H1 (cell line): ENCODE results near the gene CTNNBL1. TPM values are rescaled to one million over a fixed set of nuclear protein-coding genes. Genes with fewer than 3 reads are reported as not detected.

ENCODE experiments used
- CTCF ChIA-PET: fragments of 300-600 bp; sonication (Branson Sonifier 250); formaldehyde crosslinking; loops from one replicate; lab custom pipeline; 2021; ENCODE audit not compliant: partially characterized antibody; lab: Charles Lee
- POLR2A ChIA-PET: fragments of 300-600 bp; sonication (Branson Sonifier 250); formaldehyde crosslinking; loops from one replicate; lab custom pipeline; 2021; ENCODE audit warnings: inconsistent platforms; ENCODE audit not compliant: partially characterized antibody; lab: Charles Lee
- DNase-seq, 2 experiments: peaks; one replicate each; pipeline versions ENCODE4 v3.0.0 to v3.0.0-alpha.2; 2010 to 2022; ENCODE audit warnings: low spot score in 2 of 2, low read depth in 1 of 2, mixed read lengths in 1 of 2
- FAIRE-seq: peaks from 2 replicates; lab custom pipeline; 2011; peaks lifted over from hg19 to GRCh38; lab: Jason Lieb, UNC
- H2AFZ ChIP-seq: 2 replicates; pipeline ENCODE4 v1.8.1; 2012; ENCODE audit warnings: low read length, inconsistent platforms
- H2AK5ac ChIP-seq: 2 replicates; pipeline ENCODE4 v1.6.1; 2013; ENCODE audit warnings: low read depth, low read length
- H2BK120ac ChIP-seq: replicated peaks from 2 replicates; pipeline ENCODE3; 2013; ENCODE audit warnings: low read depth, low read length, inconsistent platforms
- H2BK12ac ChIP-seq: 2 replicates; pipeline ENCODE4 v1.6.1; 2013; ENCODE audit warnings: low read depth, low read length
- H2BK15ac ChIP-seq: 2 replicates; pipeline ENCODE4 v1.6.1; 2013; ENCODE audit warnings: low read length
- H2BK20ac ChIP-seq: 2 replicates; pipeline ENCODE4 v1.6.1; 2013; ENCODE audit warnings: low read length
- H2BK5ac ChIP-seq: 2 replicates; pipeline ENCODE4 v1.6.1; 2013; ENCODE audit warnings: low read depth, low read length
- H3K14ac ChIP-seq: 2 replicates; pipeline ENCODE4 v1.6.1; 2013; ENCODE audit warnings: inconsistent platforms; ENCODE audit not compliant: insufficient read length
- H3K18ac ChIP-seq: 2 replicates; pipeline ENCODE4 v1.6.1; 2013; ENCODE audit warnings: low read length; ENCODE audit errors: extremely low read depth
- H3K23ac ChIP-seq: 2 replicates; pipeline ENCODE4 v1.6.1; 2013; ENCODE audit warnings: inconsistent platforms; ENCODE audit not compliant: insufficient read length
- H3K23me2 ChIP-seq: 2 replicates; pipeline ENCODE4 v1.6.1; 2013; ENCODE audit warnings: low read depth, low read length
- H3K27ac ChIP-seq: 2 replicates; pipeline ENCODE4 v1.6.1; 2011; ENCODE audit warnings: low read depth, low read length, inconsistent platforms
- H3K27me3 ChIP-seq, 4 experiments: replicated peaks in 1 of 4; 1 replicate in 1 of 4; 2 replicates in 3 of 4; pipeline versions ENCODE4 v1.6.1 to v1.8.1; 2011 to 2013; ENCODE audit warnings: low read length in 3 of 4, mild to moderate bottlenecking in 3 of 4, inconsistent platforms in 2 of 4, mixed read lengths in 2 of 4, moderate library complexity in 1 of 4; ENCODE audit not compliant: control insufficient read depth in 3 of 4, insufficient read depth in 3 of 4; ENCODE audit errors: extremely low read depth in 1 of 4
- H3K36me3 ChIP-seq, 4 experiments: 2 replicates each; pipeline versions ENCODE4 v1.6.1 to v1.8.1; 2011 to 2013; ENCODE audit warnings: mild to moderate bottlenecking in 4 of 4, low read length in 3 of 4, moderate library complexity in 2 of 4, control low read depth in 1 of 4, inconsistent platforms in 1 of 4; ENCODE audit not compliant: insufficient read depth in 4 of 4, control insufficient read depth in 2 of 4
- H3K4ac ChIP-seq: replicated peaks from 2 replicates; pipeline ENCODE3; 2013; ENCODE audit warnings: low read length, low read depth, mixed read lengths, inconsistent platforms; ENCODE audit not compliant: insufficient read length
- H3K4me1 ChIP-seq, 4 experiments: replicated peaks in 1 of 4; 1 replicate in 1 of 4; 2 replicates in 3 of 4; pipeline versions ENCODE4 v1.6.1 to v1.8.1; 2011 to 2013; ENCODE audit warnings: low read length in 3 of 4, inconsistent platforms in 2 of 4, mixed read lengths in 1 of 4; ENCODE audit not compliant: insufficient read depth in 4 of 4, control insufficient read depth in 3 of 4
- H3K4me2 ChIP-seq, 2 experiments: 2 replicates each; pipeline versions ENCODE4 v1.6.1 to v1.8.1; 2011 to 2013; ENCODE audit warnings: low read depth in 2 of 2, low read length in 2 of 2, control low read depth in 1 of 2, inconsistent platforms in 1 of 2, mild to moderate bottlenecking in 1 of 2; ENCODE audit not compliant: insufficient read depth in 1 of 2
- H3K4me3 ChIP-seq, 4 experiments: fragments of 200-600, 300-600 bp in 1 of 4; sonication (generic), shearing (Covaris generic), sonication (Bioruptor Twin) in 1 of 4; 2 replicates each; pipeline versions ENCODE4 v1.5.1 to v1.8.1; 2011 to 2016; ENCODE audit warnings: low read length in 4 of 4, low read depth in 3 of 4, control low read depth in 2 of 4, inconsistent platforms in 2 of 4, mild to moderate bottlenecking in 2 of 4, mixed read lengths in 1 of 4, moderate library complexity in 1 of 4; ENCODE audit not compliant: insufficient read depth in 2 of 4; ENCODE audit errors: extremely low read depth in 1 of 4
- H3K56ac ChIP-seq: replicated peaks from 2 replicates; pipeline ENCODE3; 2013; ENCODE audit warnings: low read depth, mild to moderate bottlenecking, mixed read lengths, low read length, inconsistent platforms; ENCODE audit not compliant: insufficient read length
- H3K79me1 ChIP-seq: 2 replicates; pipeline ENCODE4 v1.6.1; 2013; ENCODE audit warnings: low read depth, low read length, control low read depth
- H3K79me2 ChIP-seq, 2 experiments: 2 replicates each; pipeline versions ENCODE4 v1.6.1 to v1.8.1; 2012 to 2013; ENCODE audit warnings: low read length in 2 of 2, mild to moderate bottlenecking in 2 of 2, inconsistent platforms in 1 of 2; ENCODE audit not compliant: insufficient read depth in 2 of 2, control insufficient read depth in 1 of 2
- H3K9ac ChIP-seq, 4 experiments: replicated peaks in 1 of 4; 1 replicate in 1 of 4; 2 replicates in 3 of 4; pipeline versions ENCODE4 v1.6.1 to v1.8.1; 2011 to 2013; ENCODE audit warnings: low read depth in 3 of 4, low read length in 3 of 4, control low read depth in 2 of 4, mild to moderate bottlenecking in 2 of 4, moderate library complexity in 2 of 4, inconsistent platforms in 1 of 4; ENCODE audit errors: extremely low read depth in 1 of 4
- H3K9me3 ChIP-seq, 2 experiments: 2 replicates each; pipeline versions ENCODE4 v1.6.1 to v1.8.1; 2012 to 2013; ENCODE audit warnings: mild to moderate bottlenecking in 2 of 2, moderate library complexity in 2 of 2, control low read depth in 1 of 2, inconsistent platforms in 1 of 2, low read depth in 1 of 2, low read length in 1 of 2, mixed read lengths in 1 of 2; ENCODE audit not compliant: insufficient read depth in 2 of 2
- H4K20me1 ChIP-seq, 2 experiments: replicated peaks in 1 of 2; 2 replicates each; pipeline versions ENCODE3 to v1.8.1; 2011 to 2013; ENCODE audit warnings: inconsistent platforms in 2 of 2, low read length in 2 of 2, mild to moderate bottlenecking in 1 of 2; ENCODE audit not compliant: insufficient read depth in 2 of 2, control insufficient read depth in 1 of 2
- H4K5ac ChIP-seq: 2 replicates; pipeline ENCODE4 v1.6.1; 2013; ENCODE audit warnings: low read length, low read depth, mixed read lengths, inconsistent platforms; ENCODE audit not compliant: insufficient read length
- H4K8ac ChIP-seq: 2 replicates; pipeline ENCODE4 v1.8.0; 2013; ENCODE audit warnings: mild to moderate bottlenecking, moderate library complexity, low read length, inconsistent platforms; ENCODE audit not compliant: insufficient read depth; ENCODE audit errors: extremely low read depth
- H4K91ac ChIP-seq: replicated peaks from 2 replicates; pipeline ENCODE3; 2013; ENCODE audit warnings: low read length, mixed read lengths, inconsistent platforms; ENCODE audit not compliant: insufficient read length
- CBX8 ChIP-seq: fragments of 300-800, 300-1000 bp; sonication (generic); IDR thresholded peaks from 2 replicates; pipeline ENCODE4 v1.7.1; 2016; ENCODE audit warnings: low read depth, low read length, borderline replicate concordance
- CEBPB ChIP-seq: IDR thresholded peaks from 2 replicates; pipeline ENCODE4 v1.6.1; 2012; ENCODE audit warnings: low read depth, low read length
- EP300 ChIP-seq, 2 experiments: IDR thresholded peaks; 1 replicate in 1 of 2; 2 replicates in 1 of 2; pipeline ENCODE4 v1.6.1; 2011 to 2012; ENCODE audit warnings: low read depth in 2 of 2, low read length in 2 of 2, mild to moderate bottlenecking in 2 of 2, borderline replicate concordance in 1 of 2, inconsistent platforms in 1 of 2, moderate library complexity in 1 of 2
- GTF2F1 ChIP-seq: IDR thresholded peaks from 2 replicates; pipeline ENCODE4 v1.6.1; 2012; ENCODE audit warnings: low read depth, low read length, improper control_type of control experiment, borderline replicate concordance
- PHF8 ChIP-seq: fragments of 200-600 bp; sonication (generic); conservative IDR thresholded peaks from 2 replicates; pipeline ENCODE4 v1.7.1; 2012; ENCODE audit warnings: low read depth, mild to moderate bottlenecking, inconsistent platforms, low read length, moderate library complexity
- POU5F1 ChIP-seq: IDR thresholded peaks from 2 replicates; pipeline ENCODE4 v1.6.1; 2011; ENCODE audit warnings: low read depth, mild to moderate bottlenecking, low read length, moderate library complexity
- SIRT6 ChIP-seq: IDR thresholded peaks from one replicate; pipeline ENCODE4 v1.7.1; 2012; ENCODE audit warnings: low read length, inconsistent platforms
- SIX5 ChIP-seq: IDR thresholded peaks from 2 replicates; pipeline ENCODE4 v1.6.1; 2011; ENCODE audit warnings: mild to moderate bottlenecking, low read depth, low read length
- SP2 ChIP-seq: IDR thresholded peaks from 2 replicates; pipeline ENCODE4 v1.6.1; 2012; ENCODE audit warnings: mild to moderate bottlenecking, low read length, inconsistent platforms
- SRF ChIP-seq: IDR thresholded peaks from 2 replicates; pipeline ENCODE4 v1.6.1; 2011; ENCODE audit warnings: mild to moderate bottlenecking, low read depth, low read length, moderate library complexity
- TAF7 ChIP-seq: optimal IDR thresholded peaks from 2 replicates; pipeline ENCODE3; 2011; ENCODE audit warnings: low read depth, mild to moderate bottlenecking, inconsistent platforms, low read length, moderate library complexity, borderline replicate concordance
- TEAD4 ChIP-seq: IDR thresholded peaks from 2 replicates; pipeline ENCODE4 v1.6.1; 2012; ENCODE audit warnings: low read depth, low read length, inconsistent platforms, mixed read lengths
- WGBS, 2 experiments: shearing (Covaris generic) in 1 of 2; methylation state at CpG; one replicate each; pipeline versions ENCODE4 v1.1.6 to v1.1.7; 2013 to 2015; ENCODE audit warnings: low lambda C conversion rate in 2 of 2, mixed read lengths in 2 of 2, inconsistent platforms in 1 of 2, low coverage in 1 of 2, missing lambda C conversion rate in 1 of 2; ENCODE audit not compliant: insufficient replicate concordance in 2 of 2, insufficient coverage in 1 of 2, insufficient read length in 1 of 2; ENCODE audit errors: extremely low coverage in 1 of 2, missing lambda C conversion rate in 1 of 2; 5-methylcytosine and 5-hydroxymethylcytosine counted together
- polyA plus RNA-seq, 7 experiments: library from polyadenylated mRNA; depleted of rRNA in 3 of 7; stranded (reverse) in 5 of 7; unstranded in 2 of 7; fragments of >200 nt in 5 of 7; fragments of 200-250 nt in 2 of 7; gene quantifications; 1 replicate in 5 of 7; 2 replicates in 1 of 7; 4 replicates in 1 of 7; pipeline versions ENCODE4 v1.2.1 to v1.2.3, GENCODE V29; 2011 to 2013; ENCODE audit warnings: missing spikeins in 2 of 7, mixed read lengths in 2 of 7
- total RNA-seq: library from RNA; stranded (reverse); fragmentation: NEBNext Ultra II Directional; extraction: Animal tissue kit (Norgen Biotek cat#: 25700); gene quantifications from 2 replicates; pipeline ENCODE4 v1.2.1, GENCODE V29; 2021
- TF ChIP-seq, protein P1 (sequence below): IDR thresholded peaks from 2 replicates; pipeline ENCODE4 v1.6.1; 2012; ENCODE audit warnings: inconsistent platforms

The CTNNBL1 gene
- total and polyA plus RNA-seq, 2 of the 8 experiments (the other 6 are each of a cell fraction or from before 2014, with no cell fraction given): 19.6 to 81.6 TPM

GRCh38 chr20:37810027-37810426, 116.2 kb downstream of the CTNNBL1 start:
- DNase-seq: no peak
- CTCF ChIA-PET: interaction anchor here (3.0 kb wide), 1 partner anchor 246 kb away, joined by 10 read pairs; no protein-coding TSS in a partner anchor
- Histone ChIP-seq H3K9me3 (no peaks in the 10 kb centered on the region), H3K23me2 (no peaks in the 10 kb centered on the region), H2BK20ac (no peak overlapping the region), H3K14ac (no peak overlapping the region), H3K36me3 (peaks cover 0 to 2% (median 0%) of the 10 kb centered on the region in 4 experiments; a peak in 1 of 8 replicates), H3K4ac (no peak overlapping the region), H2BK15ac (no peak overlapping the region), H3K4me2 (no peak overlapping the region), H3K79me1 (no peaks in the 10 kb centered on the region; the same call in 1 of the 2 replicates), H4K5ac (no peak overlapping the region), H4K8ac (no peak overlapping the region), H3K9ac (no peak overlapping the region), H3K4me1 (peaks cover 0 to 7% (median 3%) of the 10 kb centered on the region in 4 experiments; a peak in 5 of 7 replicates), H4K91ac (no peak overlapping the region), H2AK5ac (no peak overlapping the region), H2BK12ac (no peak overlapping the region), H2AFZ (no peak overlapping the region), H3K27ac (no peak overlapping the region), H3K79me2 (no peaks in the 10 kb centered on the region), H3K56ac (no peak overlapping the region), H2BK5ac (no peak overlapping the region), H3K4me3 (no peak overlapping the region), H3K27me3 (peaks cover 0 to 1% (median 0%) of the 10 kb centered on the region in 4 experiments; a peak in 1 of 7 replicates), H3K18ac (no peak overlapping the region), H3K23ac (no peak overlapping the region), H4K20me1 (peaks cover 0 to 3% of the 10 kb centered on the region in 2 experiments), H2BK120ac (no peak overlapping the region)
- POLR2A ChIA-PET: no interaction called here
- no peak for FAIRE-seq
- WGBS, 2 experiments: 87% methylated on average over 4 of the region's 4 CpGs; no CpG with 5 or more reads in 1 of the 2 experiments
- TF ChIP-seq CEBPB (no peak), EP300 (IDR thresholded peaks at IDR 0.05; ENCODE audit: borderline replicate concordance in 1 of 2, low read depth in 2 of 2, low read length in 2 of 2) (no peak), POU5F1 (no peak), CBX8 (no peak), SIX5 (no peak), TEAD4 (no peak), PHF8 (no peak), SP2 (no peak), GTF2F1 (no peak), TAF7 (no peak), SRF (no peak), SIRT6 (no peak)
- TF ChIP-seq, protein P1, sequence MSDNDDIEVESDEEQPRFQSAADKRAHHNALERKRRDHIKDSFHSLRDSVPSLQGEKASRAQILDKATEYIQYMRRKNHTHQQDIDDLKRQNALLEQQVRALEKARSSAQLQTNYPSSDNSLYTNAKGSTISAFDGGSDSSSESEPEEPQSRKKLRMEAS: no peak
